Cardiac atrium fibroblast (primary cell): ENCODE measurements around the gene FBL. TPM values are rescaled to one million over a fixed set of nuclear protein-coding genes. Genes with fewer than 3 reads are reported as not detected.

Experiments used
- total RNA-seq: library from RNA; depleted of rRNA; stranded (reverse); fragments of >200 nt; gene quantifications from 2 replicates; pipeline ENCODE4 v1.2.3, GENCODE V29; 2015

The FBL gene
- total RNA-seq: 72.2 and 96.1 TPM in 2 replicates

GRCh38 chr19:39845933-39846677 lies at the start of gene FBL:
TSS of gene FBL (minus strand) at chr19:39846379. CDS start at chr19:39846300, 79 bp downstream.

DNA sequence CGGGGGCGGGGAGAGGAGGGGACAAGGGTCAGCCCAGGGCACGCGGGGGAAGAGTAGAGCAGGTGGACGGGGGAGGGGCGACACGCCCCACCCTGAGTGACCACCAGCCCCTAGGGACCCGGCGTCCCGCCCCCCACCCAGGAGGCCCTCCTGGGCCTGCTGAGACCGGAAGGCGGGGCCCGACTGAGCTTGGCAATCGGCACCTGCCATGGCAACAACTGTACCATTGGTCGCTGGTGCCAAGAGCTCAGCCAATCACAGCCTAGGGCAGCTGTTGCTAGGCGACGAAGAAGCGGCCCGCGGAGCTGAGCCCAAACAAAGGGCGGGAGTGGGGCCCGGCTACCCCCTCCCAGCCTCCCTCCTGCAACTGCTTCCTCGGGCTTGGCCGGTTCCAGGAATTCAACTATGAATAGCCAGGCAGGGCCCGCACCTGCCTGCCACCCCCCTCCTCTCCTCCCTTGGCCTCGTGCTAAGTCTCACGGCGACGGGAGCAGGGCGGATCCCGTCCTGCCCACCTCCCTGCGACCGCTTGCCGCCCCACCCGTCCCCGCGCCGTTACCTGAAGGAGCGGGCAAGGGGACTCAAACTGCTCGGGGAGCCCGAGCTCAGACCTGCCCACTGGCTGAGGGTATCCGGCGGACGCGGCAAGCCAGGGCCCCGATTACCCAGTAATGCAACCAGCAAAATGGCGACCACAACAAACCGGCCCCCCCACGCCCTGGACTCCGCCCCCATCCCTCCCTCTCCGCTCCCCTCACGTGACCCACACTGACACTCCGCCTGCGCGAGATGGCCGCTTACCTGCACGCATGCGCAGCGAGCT lies 12.5 kb downstream of the FBL start, which contains the start of gene DYRK1B:
Gene DYRK1B, minus strand, starts transcription at position 699 of the 823 bp plus-strand sequence. CDS start 2,295 bp downstream, outside the sequence.

Other genes with a start within 250 kb of the FBL start
- not detected in 2 replicates for gene LGALS13, start 243.9 kb downstream of the FBL start, total RNA-seq
- not detected in 2 replicates for gene LGALS16, start 190.5 kb downstream of the FBL start, total RNA-seq
- not detected in 2 replicates for gene LGALS14, start 141.9 kb downstream of the FBL start, total RNA-seq
- not detected in 2 replicates for gene CLC, start 108.3 kb downstream of the FBL start, total RNA-seq
- not detected in 2 replicates for gene LEUTX, start 67.5 kb downstream of the FBL start, total RNA-seq
- 15.6 and 20.9 TPM in 2 replicates for gene DYRK1B, start 12.2 kb downstream of the FBL start, total RNA-seq
- gene FCGBP, start 88.3 kb upstream of the FBL start, total RNA-seq: under 0.01 and 0.16 TPM in 2 replicates
- 94.4 and 110 TPM in 2 replicates for gene PSMC4, start 124.8 kb upstream of the FBL start, total RNA-seq
- 2.4 and 3.8 TPM in 2 replicates for gene ZNF546, start 150.7 kb upstream of the FBL start, total RNA-seq
- 6.0 TPM in 2 replicates for gene ZNF780B, start 209.9 kb upstream of the FBL start, total RNA-seq
- 9.4 and 24.0 TPM in 2 replicates for gene ZNF780A, start 244.6 kb upstream of the FBL start, total RNA-seq